Retinal pigment epithelial cell (primary cell): Measurements from ENCODE around the gene KCNK10.

Experiments
- DNase-seq: peaks from one replicate; pipeline ENCODE4 v3.0.0-alpha.2; 2010; ENCODE audit warnings: low read depth
- H3K4me3 ChIP-seq: 2 replicates; pipeline ENCODE4 v1.5.1; 2011; ENCODE audit warnings: mild to moderate bottlenecking, low read length, control low read depth, moderate library complexity
- TF ChIP-seq, protein P1 (sequence below): conservative IDR thresholded peaks from 2 replicates; pipeline ENCODE4 v1.5.1; 2011; ENCODE audit warnings: low read depth, low read length, control low read depth, inconsistent platforms

Gene KCNK10

DNA sequence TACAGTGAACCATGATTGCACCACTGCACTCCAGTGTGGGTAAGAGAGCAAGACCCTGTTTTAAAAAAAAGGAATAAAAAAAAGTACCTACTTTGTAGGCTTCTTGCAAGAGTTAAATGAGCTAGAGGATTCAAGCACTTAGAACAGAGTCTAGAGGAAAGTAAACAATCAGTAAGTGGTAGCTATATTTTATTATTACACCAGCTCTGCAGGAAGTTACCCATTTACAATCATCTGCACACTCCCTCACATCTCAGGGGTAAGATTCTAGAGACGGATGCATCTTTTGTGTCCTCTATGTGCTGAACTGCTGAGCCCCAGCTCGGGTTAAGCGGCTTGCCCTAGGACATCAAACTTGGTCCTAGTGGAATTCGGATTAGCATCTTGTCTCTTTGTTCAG, 67.3 kb downstream of the KCNK10 start:
- TF ChIP-seq, protein P1, sequence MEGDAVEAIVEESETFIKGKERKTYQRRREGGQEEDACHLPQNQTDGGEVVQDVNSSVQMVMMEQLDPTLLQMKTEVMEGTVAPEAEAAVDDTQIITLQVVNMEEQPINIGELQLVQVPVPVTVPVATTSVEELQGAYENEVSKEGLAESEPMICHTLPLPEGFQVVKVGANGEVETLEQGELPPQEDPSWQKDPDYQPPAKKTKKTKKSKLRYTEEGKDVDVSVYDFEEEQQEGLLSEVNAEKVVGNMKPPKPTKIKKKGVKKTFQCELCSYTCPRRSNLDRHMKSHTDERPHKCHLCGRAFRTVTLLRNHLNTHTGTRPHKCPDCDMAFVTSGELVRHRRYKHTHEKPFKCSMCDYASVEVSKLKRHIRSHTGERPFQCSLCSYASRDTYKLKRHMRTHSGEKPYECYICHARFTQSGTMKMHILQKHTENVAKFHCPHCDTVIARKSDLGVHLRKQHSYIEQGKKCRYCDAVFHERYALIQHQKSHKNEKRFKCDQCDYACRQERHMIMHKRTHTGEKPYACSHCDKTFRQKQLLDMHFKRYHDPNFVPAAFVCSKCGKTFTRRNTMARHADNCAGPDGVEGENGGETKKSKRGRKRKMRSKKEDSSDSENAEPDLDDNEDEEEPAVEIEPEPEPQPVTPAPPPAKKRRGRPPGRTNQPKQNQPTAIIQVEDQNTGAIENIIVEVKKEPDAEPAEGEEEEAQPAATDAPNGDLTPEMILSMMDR: no peak
- DNase-seq: no peak
- H3K4me3 ChIP-seq: no peak overlapping the region

DNA sequence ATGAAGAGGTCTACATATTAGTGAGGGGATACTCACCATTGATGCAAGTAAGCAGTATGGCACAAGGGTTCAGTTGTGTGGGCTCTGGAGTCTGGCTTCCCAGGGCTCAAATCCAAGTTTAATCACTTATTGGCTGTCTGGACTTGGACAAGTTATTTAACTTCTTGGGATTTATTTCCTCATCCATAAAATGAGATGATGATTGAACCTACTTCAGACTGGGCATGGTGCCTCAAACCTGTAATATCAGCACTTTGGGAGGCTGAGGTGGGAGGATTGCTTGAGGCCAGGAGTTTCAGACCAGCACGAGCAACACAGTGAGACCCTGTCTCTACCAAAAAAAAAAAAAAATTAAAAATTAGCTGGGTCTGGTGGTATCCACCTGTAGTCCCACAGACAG, 67.9 kb downstream of the KCNK10 start:
- TF ChIP-seq, protein P1: no peak
- H3K4me3 ChIP-seq: no peak overlapping the region
- DNase-seq: no peak

DNA sequence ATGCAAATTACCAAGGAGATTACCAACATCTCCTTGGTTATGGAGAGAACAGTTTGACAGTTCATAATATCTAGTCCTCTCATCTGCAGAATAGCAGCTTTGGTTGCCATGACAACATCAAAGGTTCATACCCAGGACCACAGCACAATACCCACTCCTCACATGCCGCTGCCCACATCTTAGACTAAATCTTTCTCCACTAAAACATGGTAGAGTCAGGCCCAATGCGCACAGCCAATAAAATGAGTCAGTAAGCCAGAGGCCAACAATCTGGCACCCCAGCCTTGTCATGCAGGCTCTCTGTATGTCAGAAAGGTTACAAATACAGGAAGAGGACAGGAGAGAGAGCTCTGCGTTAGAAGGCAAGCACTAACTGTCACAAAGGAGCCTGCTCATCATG, 70.6 kb downstream of the KCNK10 start:
- H3K4me3 ChIP-seq: no peak overlapping the region
- DNase-seq: no peak
- TF ChIP-seq, protein P1: no peak

DNA sequence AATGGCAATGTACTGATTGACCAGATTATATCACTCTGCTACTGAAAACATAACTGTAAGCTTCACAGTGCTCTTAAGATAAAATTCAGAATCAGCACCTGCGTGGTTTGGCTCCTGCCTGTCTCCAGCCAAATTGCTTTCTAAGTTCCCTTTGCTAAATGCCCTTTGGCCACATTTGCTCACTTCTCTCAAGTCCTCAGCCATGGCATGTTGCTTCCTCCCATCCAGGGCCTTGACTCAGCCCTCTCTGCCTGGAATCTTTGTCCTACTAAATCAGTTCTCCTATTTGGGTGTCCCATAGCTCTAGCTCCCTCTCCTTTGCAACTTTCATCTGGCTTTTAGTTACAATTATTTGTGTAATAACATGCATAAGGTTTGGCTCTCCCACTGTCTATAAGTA, 71.4 kb downstream of the KCNK10 start:
- H3K4me3 ChIP-seq: no peak overlapping the region
- TF ChIP-seq, protein P1: no peak
- no peak for DNase-seq

DNA sequence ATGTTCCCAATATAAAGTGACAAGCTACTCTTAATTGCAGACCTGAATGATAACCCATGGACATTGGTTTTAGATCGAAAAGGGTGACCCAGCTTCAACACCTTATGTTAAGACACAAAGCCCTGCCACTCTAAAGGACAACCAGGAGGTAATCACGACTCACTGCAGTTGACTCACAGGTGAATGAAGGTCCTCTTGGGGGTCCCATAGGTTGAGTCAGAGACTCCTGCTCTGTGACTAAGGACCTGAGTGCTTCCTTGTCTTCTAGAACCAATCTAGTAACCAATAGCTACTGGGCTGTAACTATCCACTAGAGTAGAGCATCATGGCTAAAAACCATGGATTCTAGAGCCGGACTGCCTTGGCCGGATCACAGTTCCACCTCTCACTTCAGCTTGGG, 73.8 kb downstream of the KCNK10 start:
- no peak for DNase-seq
- TF ChIP-seq, protein P1: no peak
- H3K4me3 ChIP-seq: no peak overlapping the region

DNA sequence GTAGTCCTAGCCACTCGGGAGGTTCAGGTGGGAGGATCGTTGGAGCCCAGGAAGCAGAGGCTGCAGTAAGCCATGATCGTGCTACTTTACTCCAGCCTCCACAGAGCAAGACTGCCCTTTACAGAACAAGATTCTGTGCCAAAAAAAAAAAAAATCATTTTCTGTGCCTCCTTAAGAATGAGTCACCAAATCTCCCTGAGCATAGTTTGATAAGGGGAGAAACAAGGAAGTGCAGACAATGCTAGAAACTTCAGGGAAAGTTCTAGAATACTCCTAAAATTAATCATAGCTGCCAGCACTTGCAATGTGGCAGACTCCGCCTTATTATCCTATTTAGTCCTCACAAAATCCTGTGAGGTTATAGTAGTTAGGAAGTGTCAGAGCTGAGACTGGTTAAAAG, 74.5 kb downstream of the KCNK10 start:
- H3K4me3 ChIP-seq: no peak overlapping the region
- TF ChIP-seq, protein P1: no peak
- DNase-seq: peak; percentile 2

DNA sequence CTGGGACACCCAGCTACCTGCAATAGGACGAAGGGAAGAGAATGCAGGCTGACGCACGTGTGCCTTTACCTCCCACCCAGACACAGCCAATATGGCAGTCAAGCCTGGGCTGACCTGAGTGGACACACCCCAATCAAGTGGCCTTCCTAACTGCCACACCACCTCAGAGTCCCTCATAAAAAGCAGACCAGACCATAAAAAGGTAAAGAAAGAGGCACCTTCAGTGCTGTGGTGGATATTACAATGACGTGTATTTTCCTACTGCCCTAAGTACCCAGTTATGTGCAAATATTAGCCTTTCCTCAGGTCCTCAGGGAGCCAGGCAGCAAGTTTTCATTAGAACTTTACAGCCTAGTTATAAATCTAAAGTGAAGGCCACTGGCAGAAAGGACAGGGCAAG, 75.8 kb downstream of the KCNK10 start:
- H3K4me3 ChIP-seq: no peak overlapping the region
- TF ChIP-seq, protein P1: no peak
- DNase-seq: no peak
